Measurements from ENCODE around the gene ASIC3.
"Not testable (repeated sequence)": the region's sequence is repeated elsewhere in the genome, so short reads cannot be mapped to it uniquely, and the experiment has no call there.

The ASIC3 gene

GRCh38 chr7:151009327-151010036, 38.8 kb upstream of the ASIC3 start:
- peaks cover 7% of the 10 kb centered on the region for H3K27me3 ChIP-seq (ENCODE audit: control insufficient read depth, insufficient read depth, low read length)
- H3K4me1 ChIP-seq (ENCODE audit: control insufficient read depth, insufficient read depth, low read length): no peaks in the 10 kb centered on the region
- H3K9ac ChIP-seq (ENCODE audit: low read length): no peak overlapping the region
- no peak overlapping the region for H3K27ac ChIP-seq (ENCODE audit: low read depth, low read length)
- H3K4me3 ChIP-seq (ENCODE audit: low read length): no peak overlapping the region
- no peaks in the 10 kb centered on the region for H3K36me3 ChIP-seq (ENCODE audit: control insufficient read depth, insufficient read depth, low read length)

- Histone ChIP-seq H3K9ac (ENCODE audit: low read length) (no peak overlapping the region), H3K4me1 (ENCODE audit: control insufficient read depth, insufficient read depth, low read length) (no peaks in the 10 kb centered on the region), H3K4me3 (ENCODE audit: low read length) (no peak overlapping the region), H3K27ac (ENCODE audit: low read depth, low read length) (no peak overlapping the region), H3K36me3 (ENCODE audit: control insufficient read depth, insufficient read depth, low read length) (no peaks in the 10 kb centered on the region), H3K27me3 (ENCODE audit: control insufficient read depth, insufficient read depth, low read length) (peaks cover 7% of the 10 kb centered on the region)
Observed at GRCh38 chr7:151010037-151010306, 38.4 kb upstream of the ASIC3 start.

DNA sequence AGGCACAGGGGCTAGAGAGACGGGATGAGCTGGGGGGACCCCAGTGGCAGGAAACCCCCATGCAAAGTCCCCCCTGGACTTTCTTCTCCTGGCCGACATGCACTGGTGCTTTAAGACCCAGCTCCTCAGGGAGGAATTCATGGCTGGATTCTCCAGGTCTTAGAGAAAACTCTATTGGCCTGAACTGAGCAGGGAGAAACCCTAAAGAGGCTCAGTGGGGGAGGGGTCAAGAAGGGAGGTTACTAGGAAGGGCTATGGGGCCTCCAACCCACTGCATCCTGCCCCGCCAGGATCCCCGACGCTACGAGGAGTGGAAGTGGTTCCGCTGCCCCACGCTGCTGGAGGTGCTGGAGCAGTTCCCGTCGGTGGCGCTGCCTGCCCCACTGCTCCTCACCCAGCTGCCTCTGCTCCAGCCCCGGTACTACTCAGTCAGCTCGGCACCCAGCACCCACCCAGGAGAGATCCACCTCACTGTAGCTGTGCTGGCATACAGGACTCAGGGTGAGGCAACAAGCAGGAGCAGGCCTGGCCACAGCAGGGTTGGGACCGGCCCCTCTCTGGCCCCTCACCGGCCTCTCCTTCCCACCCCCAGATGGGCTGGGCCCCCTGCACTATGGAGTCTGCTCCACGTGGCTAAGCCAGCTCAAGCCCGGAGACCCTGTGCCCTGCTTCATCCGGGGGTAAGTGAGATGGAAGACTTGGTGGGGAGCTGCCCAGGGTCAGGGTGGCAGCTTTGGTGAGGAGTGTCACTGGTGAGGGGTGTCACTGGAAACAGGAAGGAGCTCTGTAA, 37.8 kb upstream of the ASIC3 start:
- H3K4me3 ChIP-seq (ENCODE audit: low read length): no peak overlapping the region
- H3K36me3 ChIP-seq (ENCODE audit: control insufficient read depth, insufficient read depth, low read length): no peaks in the 10 kb centered on the region
- H3K9ac ChIP-seq (ENCODE audit: low read length): no peak overlapping the region
- H3K27ac ChIP-seq (ENCODE audit: low read depth, low read length): no peak overlapping the region
- peaks cover 7% of the 10 kb centered on the region for H3K27me3 ChIP-seq (ENCODE audit: control insufficient read depth, insufficient read depth, low read length)
- H3K4me1 ChIP-seq (ENCODE audit: control insufficient read depth, insufficient read depth, low read length): no peaks in the 10 kb centered on the region

- Histone ChIP-seq H3K27ac (ENCODE audit: low read depth, low read length) (no peak overlapping the region), H3K27me3 (ENCODE audit: control insufficient read depth, insufficient read depth, low read length) (peaks cover 7% of the 10 kb centered on the region), H3K9ac (ENCODE audit: low read length) (no peak overlapping the region), H3K4me3 (ENCODE audit: low read length) (no peak overlapping the region), H3K4me1 (ENCODE audit: control insufficient read depth, insufficient read depth, low read length) (no peaks in the 10 kb centered on the region), H3K36me3 (ENCODE audit: control insufficient read depth, insufficient read depth, low read length) (no peaks in the 10 kb centered on the region)
Observed at GRCh38 chr7:151011097-151011409, 37.3 kb upstream of the ASIC3 start.

DNA sequence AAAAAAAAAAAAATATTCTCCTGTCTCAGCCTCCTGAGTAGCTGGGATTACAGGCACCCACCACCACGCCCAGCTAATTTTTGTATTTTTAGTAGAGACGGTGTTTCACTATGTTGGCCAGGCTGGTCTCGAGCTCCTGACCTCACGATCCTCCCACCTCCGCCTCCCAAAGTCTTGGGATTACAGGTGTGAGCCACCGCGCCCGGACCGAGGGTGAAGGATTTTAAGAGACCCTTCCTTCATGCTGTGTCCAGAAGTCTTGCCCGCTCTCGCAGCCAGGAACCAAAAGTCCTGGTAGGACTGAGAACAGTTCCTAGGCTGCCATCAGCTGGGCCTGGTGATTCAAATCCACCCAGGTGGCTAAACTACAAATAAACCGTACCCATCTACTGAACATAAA, 36.7 kb upstream of the ASIC3 start:
- H3K27me3 ChIP-seq (ENCODE audit: control insufficient read depth, insufficient read depth, low read length); H3K27ac ChIP-seq (ENCODE audit: low read depth, low read length); H3K4me1 ChIP-seq (ENCODE audit: control insufficient read depth, insufficient read depth, low read length); H3K4me3 ChIP-seq (ENCODE audit: low read length); H3K36me3 ChIP-seq (ENCODE audit: control insufficient read depth, insufficient read depth, low read length); H3K9ac ChIP-seq (ENCODE audit: low read length): not testable (repeated sequence)

- H3K27me3 ChIP-seq (ENCODE audit: control insufficient read depth, insufficient read depth, low read length): peaks cover 9% of the 10 kb centered on the region
- no peaks in the 10 kb centered on the region for H3K4me1 ChIP-seq (ENCODE audit: control insufficient read depth, insufficient read depth, low read length)
- H3K9ac ChIP-seq (ENCODE audit: low read length): no peak overlapping the region
- H3K36me3 ChIP-seq (ENCODE audit: control insufficient read depth, insufficient read depth, low read length): no peaks in the 10 kb centered on the region
- H3K27ac ChIP-seq (ENCODE audit: low read depth, low read length): no peak overlapping the region
- no peak overlapping the region for H3K4me3 ChIP-seq (ENCODE audit: low read length)
Observed at GRCh38 chr7:151012031-151012692, 36.2 kb upstream of the ASIC3 start.

DNA sequence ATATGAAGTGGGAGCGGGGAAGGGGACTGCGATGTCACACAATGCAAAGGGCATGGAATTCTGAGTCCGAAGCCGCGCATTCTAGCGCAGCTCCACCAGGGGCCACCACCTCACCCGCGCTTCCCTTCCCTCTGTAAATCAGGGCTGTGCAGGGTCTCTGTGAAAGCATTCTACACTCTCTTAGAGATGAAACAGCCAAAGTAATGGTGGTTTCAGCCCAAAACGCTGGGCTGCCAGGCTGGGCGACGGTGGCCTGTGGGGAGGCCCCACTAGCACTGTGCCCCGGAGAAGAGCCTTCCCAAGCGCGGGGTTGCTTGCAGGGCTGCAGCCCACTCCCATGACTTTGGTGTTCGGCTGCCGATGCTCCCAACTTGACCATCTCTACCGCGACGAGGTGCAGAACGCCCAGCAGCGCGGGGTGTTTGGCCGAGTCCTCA, 35.4 kb upstream of the ASIC3 start:
- H3K9ac ChIP-seq (ENCODE audit: low read length): no peak overlapping the region
- H3K36me3 ChIP-seq (ENCODE audit: control insufficient read depth, insufficient read depth, low read length): no peaks in the 10 kb centered on the region
- H3K27ac ChIP-seq (ENCODE audit: low read depth, low read length): no peak overlapping the region
- H3K4me1 ChIP-seq (ENCODE audit: control insufficient read depth, insufficient read depth, low read length): peaks cover 2% of the 10 kb centered on the region
- peaks cover 16% of the 10 kb centered on the region for H3K27me3 ChIP-seq (ENCODE audit: control insufficient read depth, insufficient read depth, low read length)
- no peak overlapping the region for H3K4me3 ChIP-seq (ENCODE audit: low read length)

- H3K27ac ChIP-seq (ENCODE audit: low read depth, low read length): no peak overlapping the region
- H3K36me3 ChIP-seq (ENCODE audit: control insufficient read depth, insufficient read depth, low read length): no peaks in the 10 kb centered on the region
- H3K27me3 ChIP-seq (ENCODE audit: control insufficient read depth, insufficient read depth, low read length): peaks cover 19% of the 10 kb centered on the region
- H3K9ac ChIP-seq (ENCODE audit: low read length): no peak overlapping the region
- peaks cover 4% of the 10 kb centered on the region for H3K4me1 ChIP-seq (ENCODE audit: control insufficient read depth, insufficient read depth, low read length)
- no peak overlapping the region for H3K4me3 ChIP-seq (ENCODE audit: low read length)
Observed at GRCh38 chr7:151013356-151013732, 35.0 kb upstream of the ASIC3 start.

DNA sequence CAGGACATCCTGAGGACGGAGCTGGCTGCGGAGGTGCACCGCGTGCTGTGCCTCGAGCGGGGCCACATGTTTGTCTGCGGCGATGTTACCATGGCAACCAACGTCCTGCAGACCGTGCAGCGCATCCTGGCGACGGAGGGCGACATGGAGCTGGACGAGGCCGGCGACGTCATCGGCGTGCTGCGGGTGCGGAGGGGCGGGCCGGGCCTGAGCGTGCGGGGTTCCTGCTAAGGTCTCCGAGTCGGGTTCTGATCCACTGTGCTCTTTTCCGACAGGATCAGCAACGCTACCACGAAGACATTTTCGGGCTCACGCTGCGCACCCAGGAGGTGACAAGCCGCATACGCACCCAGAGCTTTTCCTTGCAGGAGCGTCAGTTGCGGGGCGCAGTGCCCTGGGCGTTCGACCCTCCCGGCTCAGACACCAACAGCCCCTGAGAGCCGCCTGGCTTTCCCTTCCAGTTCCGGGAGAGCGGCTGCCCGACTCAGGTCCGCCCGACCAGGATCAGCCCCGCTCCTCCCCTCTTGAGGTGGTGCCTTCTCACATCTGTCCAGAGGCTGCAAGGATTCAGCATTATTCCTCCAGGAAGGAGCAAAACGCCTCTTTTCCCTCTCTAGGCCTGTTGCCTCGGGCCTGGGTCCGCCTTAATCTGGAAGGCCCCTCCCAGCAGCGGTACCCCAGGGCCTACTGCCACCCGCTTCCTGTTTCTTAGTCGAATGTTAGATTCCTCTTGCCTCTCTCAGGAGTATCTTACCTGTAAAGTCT, 34.4 kb upstream of the ASIC3 start:
- H3K9ac ChIP-seq (ENCODE audit: low read length): peak overlapping the region; percentile 34
- peaks cover 21% of the 10 kb centered on the region for H3K27me3 ChIP-seq (ENCODE audit: control insufficient read depth, insufficient read depth, low read length)
- H3K4me3 ChIP-seq (ENCODE audit: low read length): peak overlapping the region; percentile 57
- H3K4me1 ChIP-seq (ENCODE audit: control insufficient read depth, insufficient read depth, low read length): peaks cover 6% of the 10 kb centered on the region
- no peaks in the 10 kb centered on the region for H3K36me3 ChIP-seq (ENCODE audit: control insufficient read depth, insufficient read depth, low read length)
- no peak overlapping the region for H3K27ac ChIP-seq (ENCODE audit: low read depth, low read length)

DNA sequence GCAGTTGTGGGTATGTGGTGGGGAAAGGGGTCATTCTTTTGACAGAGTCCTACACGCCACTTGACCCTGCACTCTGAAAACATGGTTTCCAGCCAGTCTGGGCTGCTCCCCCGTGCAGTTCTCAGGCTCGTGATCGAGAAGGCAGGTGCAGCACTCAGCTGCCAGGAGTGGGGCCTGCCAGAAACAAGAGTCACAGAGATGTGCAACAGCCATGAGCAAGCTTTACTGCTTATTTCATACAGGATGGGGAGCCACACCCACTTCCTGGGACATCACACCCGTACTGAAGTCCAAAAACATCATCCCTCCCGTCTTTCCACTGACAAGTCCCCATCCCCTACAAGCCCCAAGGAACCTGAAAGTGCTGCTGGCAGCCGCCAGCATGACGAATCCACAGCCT, 33.4 kb upstream of the ASIC3 start:
- Histone ChIP-seq H3K9ac (ENCODE audit: low read length) (no peak overlapping the region), H3K4me1 (ENCODE audit: control insufficient read depth, insufficient read depth, low read length) (peaks cover 6% of the 10 kb centered on the region), H3K27me3 (ENCODE audit: control insufficient read depth, insufficient read depth, low read length) (peaks cover 22% of the 10 kb centered on the region), H3K4me3 (ENCODE audit: low read length) (no peak overlapping the region), H3K27ac (ENCODE audit: low read depth, low read length) (no peak overlapping the region), H3K36me3 (ENCODE audit: control insufficient read depth, insufficient read depth, low read length) (no peaks in the 10 kb centered on the region)

- peaks cover 6% of the 10 kb centered on the region for H3K4me1 ChIP-seq (ENCODE audit: control insufficient read depth, insufficient read depth, low read length)
- H3K27me3 ChIP-seq (ENCODE audit: control insufficient read depth, insufficient read depth, low read length): peaks cover 23% of the 10 kb centered on the region
- H3K4me3 ChIP-seq (ENCODE audit: low read length): no peak overlapping the region
- H3K9ac ChIP-seq (ENCODE audit: low read length): no peak overlapping the region
- H3K27ac ChIP-seq (ENCODE audit: low read depth, low read length): no peak overlapping the region
- H3K36me3 ChIP-seq (ENCODE audit: control insufficient read depth, insufficient read depth, low read length): no peaks in the 10 kb centered on the region
Observed at GRCh38 chr7:151015967-151016366, 32.4 kb upstream of the ASIC3 start.

DNA sequence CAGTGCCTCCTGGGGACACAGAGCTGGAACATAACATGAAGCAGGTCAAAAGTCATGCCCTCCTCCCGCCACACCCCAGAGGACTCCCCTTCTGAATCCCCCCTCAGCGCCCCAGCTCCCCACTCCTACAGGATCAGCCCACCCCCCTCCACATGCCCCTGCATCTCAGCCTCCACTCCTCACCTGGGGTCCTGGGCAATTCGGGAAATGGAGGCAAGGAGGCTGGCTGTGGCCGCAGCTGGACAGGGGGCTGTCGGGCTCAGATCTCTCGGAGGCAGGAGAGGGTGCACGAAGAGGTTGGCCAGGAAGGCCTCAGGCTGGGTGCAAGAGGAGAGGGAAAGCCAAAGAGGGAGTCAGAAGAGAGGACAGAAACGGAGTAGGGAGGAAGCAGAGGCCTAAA, 31.8 kb upstream of the ASIC3 start:
- Histone ChIP-seq H3K9ac (ENCODE audit: low read length) (no peak overlapping the region), H3K27ac (ENCODE audit: low read depth, low read length) (no peak overlapping the region), H3K36me3 (ENCODE audit: control insufficient read depth, insufficient read depth, low read length) (no peaks in the 10 kb centered on the region), H3K27me3 (ENCODE audit: control insufficient read depth, insufficient read depth, low read length) (peaks cover 23% of the 10 kb centered on the region), H3K4me3 (ENCODE audit: low read length) (no peak overlapping the region), H3K4me1 (ENCODE audit: control insufficient read depth, insufficient read depth, low read length) (peaks cover 6% of the 10 kb centered on the region)

Data from rectal smooth muscle tissue (tissue), 1 donor.